GDM1 (cell line): ENCODE measurements around the gene BMP6.

ENCODE experiments used
- DNase-seq: peaks from one replicate; lab custom pipeline; 2025; lab: John Stamatoyannopoulos, UW

Gene BMP6

GRCh38 chr6:7828124-7828523 is 102.2 kb downstream of the BMP6 start:
- no peak for DNase-seq

- no peak for DNase-seq
Observed at GRCh38 chr6:7832904-7833750, 107.2 kb downstream of the BMP6 start.

- no peak for DNase-seq
Observed at GRCh38 chr6:7833751-7834070, 107.8 kb downstream of the BMP6 start.

GRCh38 chr6:7836371-7837026 is 110.6 kb downstream of the BMP6 start:
- DNase-seq: no peak

- DNase-seq: no peak
Observed at GRCh38 chr6:7841781-7842468, 116.0 kb downstream of the BMP6 start.

GRCh38 chr6:7846966-7847818 is 121.3 kb downstream of the BMP6 start:
- no peak for DNase-seq

- no peak for DNase-seq
Observed at GRCh38 chr6:7848229-7848628, 122.3 kb downstream of the BMP6 start.

GRCh38 chr6:7851780-7852179 is 125.9 kb downstream of the BMP6 start:
- no peak for DNase-seq

GRCh38 chr6:7859591-7859990 is 133.7 kb downstream of the BMP6 start:
- DNase-seq: no peak

GRCh38 chr6:7865781-7866180 is 139.9 kb downstream of the BMP6 start:
- no peak for DNase-seq

GRCh38 chr6:7866526-7866925 is 140.6 kb downstream of the BMP6 start:
- DNase-seq: no peak

- DNase-seq: no peak
Observed at GRCh38 chr6:7868926-7869325, 143.0 kb downstream of the BMP6 start.

- DNase-seq: no peak
Observed at GRCh38 chr6:7878401-7878964, 152.6 kb downstream of the BMP6 start.

GRCh38 chr6:7879043-7879442 is 153.1 kb downstream of the BMP6 start:
- DNase-seq: no peak

- no peak for DNase-seq
Observed at GRCh38 chr6:7879579-7879978, 153.7 kb downstream of the BMP6 start.

- no peak for DNase-seq
Observed at GRCh38 chr6:7879980-7880717, 154.2 kb downstream of the BMP6 start.

GRCh38 chr6:7880718-7881107 is 154.8 kb downstream of the BMP6 start:
- DNase-seq: no peak

- no peak for DNase-seq
Observed at GRCh38 chr6:7881765-7882500, 156.0 kb downstream of the BMP6 start.

- DNase-seq: no peak
Observed at GRCh38 chr6:7882505-7883257, 156.8 kb downstream of the BMP6 start.

- DNase-seq: no peak
Observed at GRCh38 chr6:7883381-7883780, 157.5 kb downstream of the BMP6 start.
